RWPE1 (cell line): ENCODE results near the gene DLX4.

ENCODE experiments used
- CTCF ChIA-PET: fragments of 350-600 bp; sonication (Branson Sonifier 250); formaldehyde crosslinking; extraction: SDS; loops from one replicate; lab custom pipeline; 2021; lab: Yijun Ruan, JAX
- POLR2A ChIA-PET: fragments of 400-600 bp; formaldehyde crosslinking; extraction: SDS; loops from one replicate; lab custom pipeline; 2020; ENCODE audit warnings: antibody characterized with exemption; ENCODE audit not compliant: low non-redundant PET; lab: Yijun Ruan, JAX
- DNase-seq: peaks from one replicate; pipeline ENCODE4 v3.0.0; 2012; ENCODE audit warnings: low spot score
- H3K27ac ChIP-seq: fragments of 450-650 bp; 2 replicates; pipeline ENCODE4 v1.5.1; 2017
- CTCF ChIP-seq: fragments of 450-650 bp; conservative IDR thresholded peaks from 2 replicates; pipeline ENCODE4 v1.5.1; 2017; ENCODE audit warnings: low read depth, mild to moderate bottlenecking

The DLX4 gene

GRCh38 chr17:49952912-49953497 is 16.0 kb upstream of the DLX4 start:
- TF ChIP-seq CTCF, result no peak
- H3K27ac ChIP-seq, result no peak overlapping the region
- POLR2A ChIA-PET, result interaction anchor here (0.8 kb wide), 1 partner anchor 42 kb away, joined by 4 read pairs; the partner anchor contains the start of gene DLX3
- DNase-seq, result no peak
- CTCF ChIA-PET, result interaction anchor here (0.6 to 4.3 kb wide), 25 partner anchors 9 to 103 kb away, joined by 3 to 58 read pairs (median 5); partner anchors contain the start of gene DLX3

GRCh38 chr17:49955157-49955556 is 13.8 kb upstream of the DLX4 start:
- DNase-seq, result no peak
- CTCF ChIA-PET, result interaction anchor here (0.6 kb wide), 1 partner anchor 43 kb away, joined by 3 read pairs; no protein-coding TSS in a partner anchor
- POLR2A ChIA-PET, result interaction anchor here (0.7 kb wide), 1 partner anchor 756 kb away, joined by 3 read pairs; no protein-coding TSS in a partner anchor

GRCh38 chr17:49956780-49957179 is 12.2 kb upstream of the DLX4 start:
- POLR2A ChIA-PET, result no interaction called here
- no peak for TF ChIP-seq CTCF
- no peak for DNase-seq
- H3K27ac ChIP-seq, result no peak overlapping the region
- CTCF ChIA-PET, result interaction anchor here (0.7 to 1.7 kb wide), 3 partner anchors 11 to 41 kb away, joined by 3 to 6 read pairs (median 4); no protein-coding TSS in a partner anchor

More at GRCh38 chr17:49955157-49955556, 13.8 kb upstream of the DLX4 start:
- no peak overlapping the region for H3K27ac ChIP-seq
- no peak for TF ChIP-seq CTCF

- DNase-seq, result no peak
- H3K27ac ChIP-seq, result no peak overlapping the region
- no peak for TF ChIP-seq CTCF
- ChIA-PET CTCF (interaction anchor here (0.8 to 1.7 kb wide), 2 partner anchors 40 to 1157 kb away, joined by 3 to 6 read pairs; no protein-coding TSS in a partner anchor), POLR2A (interaction anchor here (0.6 kb wide), 1 partner anchor 87 kb away, joined by 3 read pairs; no protein-coding TSS in a partner anchor)
Measured at GRCh38 chr17:49957350-49957749, 11.6 kb upstream of the DLX4 start.

- ChIA-PET POLR2A (interaction anchor here (0.7 kb wide), 1 partner anchor 30 kb away, joined by 3 read pairs; no protein-coding TSS in a partner anchor), CTCF (interaction anchor here (0.7 to 2.7 kb wide), 2 partner anchors 39 to 779 kb away, joined by 5 to 12 read pairs; no protein-coding TSS in a partner anchor)
- no peak for DNase-seq
- H3K27ac ChIP-seq, result no peak overlapping the region
- TF ChIP-seq CTCF, result no peak
Measured at GRCh38 chr17:49958723-49959122, 10.3 kb upstream of the DLX4 start.

- DNase-seq, result peak; percentile 52
- H3K27ac ChIP-seq, result no peak overlapping the region
- ChIA-PET CTCF (interaction anchor here (2.7 kb wide), 1 partner anchor 38 kb away, joined by 12 read pairs; no protein-coding TSS in a partner anchor), POLR2A (no interaction called here)
- TF ChIP-seq CTCF, result no peak
Measured at GRCh38 chr17:49959183-49959935, 9.6 kb upstream of the DLX4 start.
